Endothelial cell of umbilical vein (primary cell): ENCODE results near the gene RAB35.

Experiments used
- EZH2 ChIP-seq: IDR thresholded peaks from 2 replicates; pipeline ENCODE4 v1.6.1; 2012; ENCODE audit warnings: borderline replicate concordance, low read depth, mild to moderate bottlenecking, moderate library complexity, low read length, inconsistent platforms; ENCODE audit not compliant: severe bottlenecking
- FOS ChIP-seq: IDR thresholded peaks from 2 replicates; pipeline ENCODE4 v1.6.1; 2011; ENCODE audit warnings: mild to moderate bottlenecking, low read length, moderate library complexity, borderline replicate concordance; ENCODE audit not compliant: insufficient read depth
- GATA2 ChIP-seq: IDR thresholded peaks from 2 replicates; pipeline ENCODE4 v1.7.0; 2011; ENCODE audit warnings: low read depth, mild to moderate bottlenecking, moderate library complexity, mixed read lengths, low read length; ENCODE audit not compliant: insufficient read length, insufficient read depth
- JUN ChIP-seq: IDR thresholded peaks from 2 replicates; pipeline ENCODE4 v1.6.1; 2011; ENCODE audit warnings: borderline replicate concordance, low read depth; ENCODE audit not compliant: insufficient read length, insufficient read depth
- MAX ChIP-seq: IDR thresholded peaks from 2 replicates; pipeline ENCODE4 v1.6.1; 2011; ENCODE audit not compliant: insufficient read depth, insufficient read length
- MYC ChIP-seq: IDR thresholded peaks from one replicate; pipeline ENCODE4 v1.6.1; 2011; ENCODE audit warnings: mild to moderate bottlenecking, low read depth, low read length
- POLR2A ChIP-seq: IDR thresholded peaks from 2 replicates; pipeline ENCODE4 v1.6.1; 2012; ENCODE audit warnings: low read depth, mild to moderate bottlenecking, control low read depth, low read length
- POLR2AphosphoS5 ChIP-seq: IDR thresholded peaks from 2 replicates; pipeline ENCODE4 v1.6.1; 2012; ENCODE audit warnings: low read depth, mild to moderate bottlenecking, control low read depth, low read length, moderate library complexity; ENCODE audit not compliant: insufficient read depth
- TF ChIP-seq, protein P1 (sequence below), 2 donors: IDR thresholded peaks; 1 replicate in 1 of 2; 2 replicates in 1 of 2; pipeline ENCODE4 v1.5.1; 2011; ENCODE audit warnings: low read length in 2 of 2, mild to moderate bottlenecking in 2 of 2, moderate library complexity in 2 of 2, control low read depth in 1 of 2, inconsistent platforms in 1 of 2, low read depth in 1 of 2; ENCODE audit not compliant: insufficient read depth in 1 of 2; ENCODE audit errors: extremely low read depth in 1 of 2

DNA sequence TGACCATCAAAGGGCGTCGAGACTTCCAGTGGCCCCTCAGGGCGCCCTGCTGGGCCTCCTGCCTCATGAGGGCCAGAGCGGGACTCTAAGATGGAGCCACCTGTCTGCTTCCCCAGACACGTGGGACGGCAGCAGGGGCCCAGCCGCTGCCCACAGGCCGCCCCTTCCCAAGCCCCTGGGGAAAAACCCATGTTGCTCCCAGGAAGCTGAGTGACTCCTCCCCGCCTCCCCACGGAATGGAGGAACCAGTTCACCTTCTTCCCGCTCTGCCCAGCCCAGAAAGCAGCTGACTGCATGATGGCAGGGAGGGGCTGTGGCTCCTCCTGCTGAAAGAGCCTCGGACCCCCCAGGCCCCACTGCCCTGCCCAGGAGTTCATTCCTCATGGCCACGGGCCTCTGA is 14.9 kb downstream of the RAB35 start:
- no peak for TF ChIP-seq GATA2
- TF ChIP-seq POLR2AphosphoS5, result no peak
- TF ChIP-seq, protein P1, sequence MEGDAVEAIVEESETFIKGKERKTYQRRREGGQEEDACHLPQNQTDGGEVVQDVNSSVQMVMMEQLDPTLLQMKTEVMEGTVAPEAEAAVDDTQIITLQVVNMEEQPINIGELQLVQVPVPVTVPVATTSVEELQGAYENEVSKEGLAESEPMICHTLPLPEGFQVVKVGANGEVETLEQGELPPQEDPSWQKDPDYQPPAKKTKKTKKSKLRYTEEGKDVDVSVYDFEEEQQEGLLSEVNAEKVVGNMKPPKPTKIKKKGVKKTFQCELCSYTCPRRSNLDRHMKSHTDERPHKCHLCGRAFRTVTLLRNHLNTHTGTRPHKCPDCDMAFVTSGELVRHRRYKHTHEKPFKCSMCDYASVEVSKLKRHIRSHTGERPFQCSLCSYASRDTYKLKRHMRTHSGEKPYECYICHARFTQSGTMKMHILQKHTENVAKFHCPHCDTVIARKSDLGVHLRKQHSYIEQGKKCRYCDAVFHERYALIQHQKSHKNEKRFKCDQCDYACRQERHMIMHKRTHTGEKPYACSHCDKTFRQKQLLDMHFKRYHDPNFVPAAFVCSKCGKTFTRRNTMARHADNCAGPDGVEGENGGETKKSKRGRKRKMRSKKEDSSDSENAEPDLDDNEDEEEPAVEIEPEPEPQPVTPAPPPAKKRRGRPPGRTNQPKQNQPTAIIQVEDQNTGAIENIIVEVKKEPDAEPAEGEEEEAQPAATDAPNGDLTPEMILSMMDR (IDR thresholded peaks at IDR 0.05; ENCODE audit: extremely low read depth in 1 of 2, insufficient read depth in 1 of 2, low read depth in 1 of 2, low read length in 2 of 2), result no peak
- no peak for TF ChIP-seq POLR2A
- TF ChIP-seq JUN, result no peak
- TF ChIP-seq EZH2, result no peak
- no peak for TF ChIP-seq MAX
- no peak for TF ChIP-seq MYC
- no peak for TF ChIP-seq FOS
